ENCODE results near the gene ARFGEF3. TPM values are rescaled to one million over a fixed set of nuclear protein-coding genes. Genes with fewer than 3 reads are reported as not detected.

The ARFGEF3 gene
- polyA plus RNA-seq, 1 of the 3 experiments (the other 2 are of a cell fraction): not detected

DNA sequence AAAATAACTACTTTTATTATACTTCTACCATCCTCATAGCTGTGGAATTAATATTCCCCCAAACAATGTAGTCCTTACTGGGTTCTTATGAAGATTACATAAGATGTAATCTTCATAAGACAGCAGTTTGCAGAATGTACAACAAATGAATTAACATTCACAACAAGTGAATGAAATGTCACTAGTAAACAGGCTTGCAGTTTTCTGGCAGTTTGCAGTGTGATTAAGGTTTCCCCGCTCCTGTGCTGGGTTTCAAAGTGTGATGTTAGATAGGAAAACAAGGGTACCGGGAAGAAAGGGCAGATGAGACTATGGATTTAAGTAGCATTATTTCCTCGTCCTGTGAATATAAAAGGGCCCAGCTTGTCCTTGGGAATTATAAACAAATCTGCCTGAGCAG, 22.5 kb downstream of the ARFGEF3 start:
- Histone ChIP-seq H3K27me3 (ENCODE audit: insufficient read depth) (no peaks in the 10 kb centered on the region), H3K4me3 (ENCODE audit: low read depth in 2 of 2, low read length in 1 of 2) (no peak overlapping the region), H4K20me1 (ENCODE audit: insufficient read depth) (no peaks in the 10 kb centered on the region), H3K36me3 (replicated peaks in 1 of 2; ENCODE audit: control insufficient read depth in 1 of 2, insufficient read depth in 2 of 2, low read length in 1 of 2) (no peaks in the 10 kb centered on the region), H3K27ac (ENCODE audit: low read depth in 2 of 2, low read length in 1 of 2) (no peak overlapping the region), H3F3A (replicated peaks; ENCODE audit: insufficient read depth) (no peaks in the 10 kb centered on the region), H2AFZ (ENCODE audit: low read depth) (no peak overlapping the region), H3K4me2 (no peak overlapping the region), H3K9me3 (no peaks in the 10 kb centered on the region), H3K9me2 (no peaks in the 10 kb centered on the region), H3K79me2 (ENCODE audit: insufficient read depth) (no peaks in the 10 kb centered on the region), H3K9ac (no peak overlapping the region), H3K4me1 (ENCODE audit: control insufficient read depth in 1 of 2, insufficient read depth in 2 of 2, low read depth in 1 of 2, low read length in 1 of 2) (no peaks in the 10 kb centered on the region)
- WGBS (ENCODE audit: low lambda C conversion rate): 24% methylated on average over 3 of the region's 3 CpGs
- no peak for TF ChIP-seq EP300 (IDR thresholded peaks at IDR 0.05; ENCODE audit: borderline replicate concordance in 1 of 2, low read depth in 1 of 2, low read length in 1 of 2)
- no peak for TF ChIP-seq JUND (IDR thresholded peaks at IDR 0.05)
- no peak for TF ChIP-seq FOXM1 (IDR thresholded peaks at IDR 0.05; ENCODE audit: low read depth)
- TF ChIP-seq MEF2A (IDR thresholded peaks at IDR 0.05; ENCODE audit: borderline replicate concordance, low read depth): no peak
- TF ChIP-seq, protein P1, sequence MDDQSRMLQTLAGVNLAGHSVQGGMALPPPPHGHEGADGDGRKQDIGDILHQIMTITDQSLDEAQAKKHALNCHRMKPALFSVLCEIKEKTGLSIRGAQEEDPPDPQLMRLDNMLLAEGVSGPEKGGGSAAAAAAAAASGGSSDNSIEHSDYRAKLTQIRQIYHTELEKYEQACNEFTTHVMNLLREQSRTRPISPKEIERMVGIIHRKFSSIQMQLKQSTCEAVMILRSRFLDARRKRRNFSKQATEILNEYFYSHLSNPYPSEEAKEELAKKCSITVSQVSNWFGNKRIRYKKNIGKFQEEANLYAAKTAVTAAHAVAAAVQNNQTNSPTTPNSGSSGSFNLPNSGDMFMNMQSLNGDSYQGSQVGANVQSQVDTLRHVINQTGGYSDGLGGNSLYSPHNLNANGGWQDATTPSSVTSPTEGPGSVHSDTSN (IDR thresholded peaks at IDR 0.05): no peak
- TF ChIP-seq TEAD4 (IDR thresholded peaks at IDR 0.05; ENCODE audit: borderline replicate concordance, insufficient read depth): no peak
- no peak for TF ChIP-seq ELF1 (IDR thresholded peaks at IDR 0.05)
- TF ChIP-seq SMC3 (IDR thresholded peaks at IDR 0.05; ENCODE audit: low read depth, low read length): no peak
- no peak for TF ChIP-seq YY1 (IDR thresholded peaks at IDR 0.05; ENCODE audit: low read depth)
- TF ChIP-seq, protein P2, sequence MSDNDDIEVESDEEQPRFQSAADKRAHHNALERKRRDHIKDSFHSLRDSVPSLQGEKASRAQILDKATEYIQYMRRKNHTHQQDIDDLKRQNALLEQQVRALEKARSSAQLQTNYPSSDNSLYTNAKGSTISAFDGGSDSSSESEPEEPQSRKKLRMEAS (IDR thresholded peaks at IDR 0.05; ENCODE audit: low read depth): no peak
- TF ChIP-seq MXI1 (IDR thresholded peaks at IDR 0.05; ENCODE audit: low read depth, low read length): no peak
- TF ChIP-seq, protein P3, sequence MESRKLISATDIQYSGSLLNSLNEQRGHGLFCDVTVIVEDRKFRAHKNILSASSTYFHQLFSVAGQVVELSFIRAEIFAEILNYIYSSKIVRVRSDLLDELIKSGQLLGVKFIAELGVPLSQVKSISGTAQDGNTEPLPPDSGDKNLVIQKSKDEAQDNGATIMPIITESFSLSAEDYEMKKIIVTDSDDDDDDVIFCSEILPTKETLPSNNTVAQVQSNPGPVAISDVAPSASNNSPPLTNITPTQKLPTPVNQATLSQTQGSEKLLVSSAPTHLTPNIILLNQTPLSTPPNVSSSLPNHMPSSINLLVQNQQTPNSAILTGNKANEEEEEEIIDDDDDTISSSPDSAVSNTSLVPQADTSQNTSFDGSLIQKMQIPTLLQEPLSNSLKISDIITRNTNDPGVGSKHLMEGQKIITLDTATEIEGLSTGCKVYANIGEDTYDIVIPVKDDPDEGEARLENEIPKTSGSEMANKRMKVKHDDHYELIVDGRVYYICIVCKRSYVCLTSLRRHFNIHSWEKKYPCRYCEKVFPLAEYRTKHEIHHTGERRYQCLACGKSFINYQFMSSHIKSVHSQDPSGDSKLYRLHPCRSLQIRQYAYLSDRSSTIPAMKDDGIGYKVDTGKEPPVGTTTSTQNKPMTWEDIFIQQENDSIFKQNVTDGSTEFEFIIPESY (IDR thresholded peaks at IDR 0.05; ENCODE audit: borderline replicate concordance, low read depth): no peak
- TF ChIP-seq FOXJ3 (CRISPR knock-in tag; IDR thresholded peaks at IDR 0.05): no peak
- TF ChIP-seq, protein P4, sequence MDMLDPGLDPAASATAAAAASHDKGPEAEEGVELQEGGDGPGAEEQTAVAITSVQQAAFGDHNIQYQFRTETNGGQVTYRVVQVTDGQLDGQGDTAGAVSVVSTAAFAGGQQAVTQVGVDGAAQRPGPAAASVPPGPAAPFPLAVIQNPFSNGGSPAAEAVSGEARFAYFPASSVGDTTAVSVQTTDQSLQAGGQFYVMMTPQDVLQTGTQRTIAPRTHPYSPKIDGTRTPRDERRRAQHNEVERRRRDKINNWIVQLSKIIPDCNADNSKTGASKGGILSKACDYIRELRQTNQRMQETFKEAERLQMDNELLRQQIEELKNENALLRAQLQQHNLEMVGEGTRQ (IDR thresholded peaks at IDR 0.05; ENCODE audit: borderline replicate concordance, low read depth, low read length): no peak
- TF ChIP-seq FOSL2 (IDR thresholded peaks at IDR 0.05; ENCODE audit: borderline replicate concordance, low read depth): no peak
- no peak for TF ChIP-seq NRF1 (IDR thresholded peaks at IDR 0.05; ENCODE audit: low read depth, low read length)
- TF ChIP-seq TAF1 (IDR thresholded peaks at IDR 0.05; ENCODE audit: borderline replicate concordance, low read depth, low read length): no peak
- no peak for TF ChIP-seq NFIC (IDR thresholded peaks at IDR 0.05; ENCODE audit: borderline replicate concordance)
- no peak for TF ChIP-seq SIN3A (IDR thresholded peaks at IDR 0.05; ENCODE audit: borderline replicate concordance, low read depth, low read length)
- TF ChIP-seq POLR2AphosphoS5 (IDR thresholded peaks at IDR 0.05; ENCODE audit: low read depth, low read length): no peak
- CTCF ChIA-PET: no interaction called here
- DNase-seq: no peak
- POLR2A ChIA-PET: no interaction called here
